Measurements from ENCODE around the gene SAMD4A. TPM values are rescaled to one million over a fixed set of nuclear protein-coding genes. Genes with fewer than 3 reads are reported as not detected.

Gene SAMD4A
- total RNA-seq, 1 donor from 2014 or later, result 57.0 TPM

DNA sequence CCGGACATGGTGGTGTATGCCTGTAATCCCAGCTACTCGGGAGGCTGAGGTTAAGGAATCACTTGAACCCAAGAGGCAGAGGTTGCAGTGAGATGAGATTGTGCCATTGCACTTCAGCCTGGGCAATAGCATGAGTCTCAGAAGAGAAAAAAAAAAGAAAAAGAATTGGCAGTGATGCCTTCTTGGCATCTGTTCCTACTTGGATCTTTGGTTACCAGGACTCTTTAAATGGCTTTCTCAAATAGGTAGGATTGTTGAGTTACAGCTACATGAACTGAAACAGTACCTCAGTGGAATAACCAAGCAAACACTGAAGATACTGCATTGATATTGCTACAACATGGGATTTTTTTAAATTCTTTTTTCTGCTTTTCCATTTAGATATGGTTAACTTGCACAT is 136.8 kb downstream of the SAMD4A start:
- Mint-ChIP-seq H3K4me3 (ENCODE audit: unreplicated experiment) (no peak overlapping the region), H3K9me3 (ENCODE audit: low read depth) (no peaks in the 10 kb centered on the region), H3K27me3 (ENCODE audit: low read depth) (no peaks in the 10 kb centered on the region), H3K36me3 (ENCODE audit: low read depth) (peaks cover 4% of the 10 kb centered on the region), H3K27ac (ENCODE audit: unreplicated experiment) (no peak overlapping the region), H3K4me1 (ENCODE audit: low read depth) (peaks cover 13% of the 10 kb centered on the region)
- no peak for DNase-seq (ENCODE audit: low spot score)
- TF ChIP-seq, protein P1, sequence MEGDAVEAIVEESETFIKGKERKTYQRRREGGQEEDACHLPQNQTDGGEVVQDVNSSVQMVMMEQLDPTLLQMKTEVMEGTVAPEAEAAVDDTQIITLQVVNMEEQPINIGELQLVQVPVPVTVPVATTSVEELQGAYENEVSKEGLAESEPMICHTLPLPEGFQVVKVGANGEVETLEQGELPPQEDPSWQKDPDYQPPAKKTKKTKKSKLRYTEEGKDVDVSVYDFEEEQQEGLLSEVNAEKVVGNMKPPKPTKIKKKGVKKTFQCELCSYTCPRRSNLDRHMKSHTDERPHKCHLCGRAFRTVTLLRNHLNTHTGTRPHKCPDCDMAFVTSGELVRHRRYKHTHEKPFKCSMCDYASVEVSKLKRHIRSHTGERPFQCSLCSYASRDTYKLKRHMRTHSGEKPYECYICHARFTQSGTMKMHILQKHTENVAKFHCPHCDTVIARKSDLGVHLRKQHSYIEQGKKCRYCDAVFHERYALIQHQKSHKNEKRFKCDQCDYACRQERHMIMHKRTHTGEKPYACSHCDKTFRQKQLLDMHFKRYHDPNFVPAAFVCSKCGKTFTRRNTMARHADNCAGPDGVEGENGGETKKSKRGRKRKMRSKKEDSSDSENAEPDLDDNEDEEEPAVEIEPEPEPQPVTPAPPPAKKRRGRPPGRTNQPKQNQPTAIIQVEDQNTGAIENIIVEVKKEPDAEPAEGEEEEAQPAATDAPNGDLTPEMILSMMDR (IDR thresholded peaks at IDR 0.05), result no peak

DNA sequence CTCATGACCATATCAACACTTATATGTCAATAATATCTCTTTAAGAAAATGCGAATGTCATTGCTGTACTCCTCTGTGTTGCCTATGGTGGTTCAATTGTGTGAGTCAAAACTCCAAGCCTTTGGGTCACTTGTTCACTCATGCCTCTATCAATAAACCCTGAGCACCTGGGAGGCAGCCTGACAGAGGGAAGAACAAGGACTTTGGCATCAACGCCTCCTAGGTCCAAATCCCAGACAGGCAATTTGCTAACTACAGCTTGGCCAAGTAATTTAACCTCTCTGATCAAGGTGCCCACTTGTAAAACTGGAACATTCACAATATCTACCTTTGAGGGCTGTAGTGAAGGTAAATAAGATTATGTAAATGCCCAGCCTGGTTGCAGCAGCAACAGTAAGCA is 137.8 kb downstream of the SAMD4A start:
- no peak for DNase-seq (ENCODE audit: low spot score)
- Mint-ChIP-seq H3K4me1 (ENCODE audit: low read depth) (peaks cover 3% of the 10 kb centered on the region), H3K4me3 (ENCODE audit: unreplicated experiment) (no peak overlapping the region), H3K36me3 (ENCODE audit: low read depth) (peaks cover 4% of the 10 kb centered on the region), H3K27ac (ENCODE audit: unreplicated experiment) (no peak overlapping the region), H3K27me3 (ENCODE audit: low read depth) (no peaks in the 10 kb centered on the region), H3K9me3 (ENCODE audit: low read depth) (no peaks in the 10 kb centered on the region)
- TF ChIP-seq, protein P1 (IDR thresholded peaks at IDR 0.05), result no peak

DNA sequence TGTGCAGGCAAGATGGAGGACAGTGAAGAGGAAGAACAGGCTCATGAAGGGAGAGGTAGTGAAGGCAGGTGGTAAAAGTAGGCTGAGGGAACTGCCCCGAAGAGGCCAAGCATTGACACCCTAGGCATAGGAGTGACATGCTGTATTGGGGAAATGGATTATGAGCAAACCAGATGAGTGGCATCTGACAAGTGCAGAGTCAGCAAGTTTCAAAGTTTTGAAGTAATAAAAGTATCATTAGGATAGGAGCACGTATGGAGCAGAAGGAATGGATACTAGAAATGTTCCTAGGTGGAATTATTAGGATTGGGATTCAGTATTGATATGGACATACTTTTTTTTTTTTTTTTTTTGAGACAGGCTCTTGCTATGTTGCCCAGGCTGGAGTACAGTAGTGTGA is 139.8 kb downstream of the SAMD4A start:
- no peaks in the 10 kb centered on the region for H3K9me3 Mint-ChIP-seq (ENCODE audit: low read depth)
- no peak for DNase-seq (ENCODE audit: low spot score)
- peaks cover 8% of the 10 kb centered on the region for H3K4me1 Mint-ChIP-seq (ENCODE audit: low read depth)
- H3K27me3 Mint-ChIP-seq (ENCODE audit: low read depth), result no peaks in the 10 kb centered on the region
- TF ChIP-seq, protein P1 (IDR thresholded peaks at IDR 0.05), result no peak
- no peak overlapping the region for H3K4me3 Mint-ChIP-seq (ENCODE audit: unreplicated experiment)
- H3K36me3 Mint-ChIP-seq (ENCODE audit: low read depth), result peaks cover 4% of the 10 kb centered on the region
- no peak overlapping the region for H3K27ac Mint-ChIP-seq (ENCODE audit: unreplicated experiment)

DNA sequence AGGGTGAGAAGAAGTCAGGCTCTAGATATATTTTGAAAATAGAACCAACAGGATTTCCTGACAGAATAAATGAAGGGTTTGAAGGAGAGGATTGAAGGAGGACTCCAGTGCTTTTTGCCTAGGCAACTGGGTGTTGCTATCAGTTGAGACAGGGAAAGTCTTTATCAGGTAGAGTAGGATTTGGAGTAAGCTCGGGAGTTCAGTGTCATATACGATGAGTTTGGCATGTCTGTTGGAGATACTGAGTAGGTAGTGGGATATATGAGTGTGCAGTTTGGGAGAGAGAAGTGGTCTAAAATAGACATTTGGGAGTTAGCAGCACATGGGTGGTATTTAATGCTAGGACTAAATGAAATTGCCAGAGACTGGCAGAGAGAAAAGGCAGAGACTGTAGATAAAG is 141.2 kb downstream of the SAMD4A start:
- DNase-seq (ENCODE audit: low spot score), result no peak
- no peaks in the 10 kb centered on the region for H3K27me3 Mint-ChIP-seq (ENCODE audit: low read depth)
- no peaks in the 10 kb centered on the region for H3K9me3 Mint-ChIP-seq (ENCODE audit: low read depth)
- TF ChIP-seq, protein P1 (IDR thresholded peaks at IDR 0.05), result no peak
- H3K4me3 Mint-ChIP-seq (ENCODE audit: unreplicated experiment), result no peak overlapping the region
- H3K4me1 Mint-ChIP-seq (ENCODE audit: low read depth), result peaks cover 21% of the 10 kb centered on the region
- H3K27ac Mint-ChIP-seq (ENCODE audit: unreplicated experiment), result no peak overlapping the region
- no peaks in the 10 kb centered on the region for H3K36me3 Mint-ChIP-seq (ENCODE audit: low read depth)

DNA sequence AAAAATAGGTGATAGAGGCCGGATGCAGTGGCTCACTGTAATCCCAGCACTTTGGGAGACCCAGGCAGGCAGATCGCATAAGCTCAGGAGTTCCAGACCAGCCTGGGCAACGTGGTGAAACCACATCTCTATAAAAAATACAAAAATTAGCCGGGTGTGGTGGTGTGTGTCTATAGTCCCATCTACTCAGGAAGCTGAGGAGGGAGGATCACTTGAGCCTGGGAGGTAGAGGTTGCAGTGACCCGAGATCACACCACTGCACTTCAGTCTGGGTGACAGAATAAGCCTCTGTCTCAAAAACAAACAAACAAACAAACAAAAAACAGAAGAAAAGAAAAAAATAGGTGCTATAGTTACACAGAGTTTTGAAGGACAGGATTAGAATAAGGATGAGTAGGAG is 142.1 kb downstream of the SAMD4A start:
- no peaks in the 10 kb centered on the region for H3K9me3 Mint-ChIP-seq (ENCODE audit: low read depth)
- DNase-seq (ENCODE audit: low spot score), result no peak
- no peaks in the 10 kb centered on the region for H3K36me3 Mint-ChIP-seq (ENCODE audit: low read depth)
- H3K4me1 Mint-ChIP-seq (ENCODE audit: low read depth), result peaks cover 28% of the 10 kb centered on the region
- no peak overlapping the region for H3K4me3 Mint-ChIP-seq (ENCODE audit: unreplicated experiment)
- H3K27ac Mint-ChIP-seq (ENCODE audit: unreplicated experiment), result no peak overlapping the region
- H3K27me3 Mint-ChIP-seq (ENCODE audit: low read depth), result no peaks in the 10 kb centered on the region
- TF ChIP-seq, protein P1 (IDR thresholded peaks at IDR 0.05), result no peak

All from chondrocyte (in vitro differentiated cells).